T-cell (primary cell): ENCODE results near the gene PDCD7. TPM values are rescaled to one million over a fixed set of nuclear protein-coding genes. Genes with fewer than 3 reads are reported as not detected.
"Not testable (repeated sequence)": the region's sequence is repeated elsewhere in the genome, so short reads cannot be mapped to it uniquely, and the experiment has no call there.

Experiments
- ATAC-seq, 4 experiments: fragments of 200-7000 bp in 3 of 4; fragments of 150-1000 bp in 1 of 4; cut with Tn5 transposase; replicated peaks in 1 of 4; 1 replicate in 3 of 4; 2 replicates in 1 of 4; pipeline ENCODE4 v1.10.0; 2021; ENCODE audit warnings: moderate library complexity in 3 of 4, mild to moderate bottlenecking in 2 of 4, moderate number of reproducible peaks in 1 of 4
- CTCF ChIA-PET, 2 donors: fragments of 300-600 bp; sonication (Branson Sonifier 250); formaldehyde crosslinking; loops; one replicate each; lab custom pipeline; 2022; ENCODE audit warnings: antibody characterized with exemption in 2 of 2; lab: Charles Lee
- POLR2A ChIA-PET, 2 donors: fragments of 300-600 bp; sonication (Branson Sonifier 250); formaldehyde crosslinking; loops; one replicate each; lab custom pipeline; 2022; ENCODE audit warnings: antibody characterized with exemption in 2 of 2; lab: Charles Lee
- DNase-seq, 35 experiments: peaks; one replicate each; pipeline versions ENCODE4 v3.0.0 to v3.0.0-alpha.2; 2013 to 2023
- H3K27ac ChIP-seq: one replicate; pipeline ENCODE4 v1.5.1; 2013; ENCODE audit warnings: low read length
- H3K27me3 ChIP-seq, 2 experiments: replicated peaks in 1 of 2; 1 replicate in 1 of 2; 2 replicates in 1 of 2; pipeline versions ENCODE4 v1.6.1 to v1.7.0; 2013; ENCODE audit warnings: low read length in 1 of 2, mixed read lengths in 1 of 2; ENCODE audit not compliant: control insufficient read depth in 2 of 2, insufficient read depth in 2 of 2; ENCODE audit errors: extremely low read depth in 1 of 2
- H3K36me3 ChIP-seq, 2 donors: 1 replicate in 1 of 2; 2 replicates in 1 of 2; pipeline versions ENCODE4 v1.6.1 to v1.7.0; 2013; ENCODE audit warnings: low read length in 1 of 2; ENCODE audit not compliant: control insufficient read depth in 2 of 2, insufficient read depth in 1 of 2; ENCODE audit errors: extremely low read depth in 1 of 2
- H3K4me1 ChIP-seq, 2 experiments: 1 replicate in 1 of 2; 2 replicates in 1 of 2; pipeline versions ENCODE4 v1.6.1 to v1.7.0; 2013; ENCODE audit warnings: low read length in 2 of 2, mixed read lengths in 1 of 2; ENCODE audit not compliant: insufficient read depth in 2 of 2, control insufficient read depth in 1 of 2; ENCODE audit errors: extremely low read depth in 1 of 2
- H3K4me3 ChIP-seq, 2 donors: 1 replicate in 1 of 2; 2 replicates in 1 of 2; pipeline versions ENCODE4 v1.5.1 to v1.7.0; 2013; ENCODE audit warnings: mild to moderate bottlenecking in 2 of 2, low read length in 1 of 2, moderate library complexity in 1 of 2; ENCODE audit not compliant: control insufficient read depth in 1 of 2; ENCODE audit errors: extremely low read depth in 1 of 2
- H3K9me3 ChIP-seq: 2 replicates; pipeline ENCODE4 v1.7.0; 2013
- H3K27ac Mint-ChIP-seq, 2 donors: one replicate each; pipeline ENCODE4 v1.8.0; 2020 to 2021; ENCODE audit warnings: mild to moderate bottlenecking in 2 of 2, mixed read lengths in 2 of 2
- H3K27me3 Mint-ChIP-seq, 2 donors: one replicate each; pipeline ENCODE4 v1.8.0; 2021 to 2022; ENCODE audit warnings: mixed read lengths in 2 of 2
- H3K36me3 Mint-ChIP-seq: one replicate; pipeline ENCODE4 v1.8.0; 2021; ENCODE audit warnings: mixed read lengths
- H3K4me1 Mint-ChIP-seq, 3 donors: one replicate each; pipeline ENCODE4 v1.8.0; 2020 to 2022; ENCODE audit warnings: mixed read lengths in 3 of 3, mild to moderate bottlenecking in 1 of 3
- H3K4me3 Mint-ChIP-seq, 3 donors: one replicate each; pipeline ENCODE4 v1.8.0; 2020 to 2022; ENCODE audit warnings: mild to moderate bottlenecking in 3 of 3, mixed read lengths in 3 of 3, moderate library complexity in 3 of 3
- H3K9me3 Mint-ChIP-seq, 3 donors: one replicate each; pipeline ENCODE4 v1.8.0; 2020 to 2022; ENCODE audit warnings: mixed read lengths in 3 of 3
- WGBS: methylation state at CpG from one replicate; pipeline ENCODE4 v1.1.5; 2013; ENCODE audit warnings: missing lambda C conversion rate; ENCODE audit not compliant: insufficient coverage; 5-methylcytosine and 5-hydroxymethylcytosine counted together
- total RNA-seq, 35 experiments: library from RNA in 6 of 35; stranded (reverse) in 6 of 35; fragments of 120-200 nt in 1 of 35; gene quantifications; one replicate each; pipeline versions ENCODE4 v1.2.1 to v1.2.4 and lab custom pipeline; 2013 to 2026

PDCD7 gene
- total RNA-seq, 5 donors from 2014 or later (not counting 1 experiment from before 2014, with no cell fraction given), result 33.2 to 43.6 (median 36.7) TPM

DNA sequence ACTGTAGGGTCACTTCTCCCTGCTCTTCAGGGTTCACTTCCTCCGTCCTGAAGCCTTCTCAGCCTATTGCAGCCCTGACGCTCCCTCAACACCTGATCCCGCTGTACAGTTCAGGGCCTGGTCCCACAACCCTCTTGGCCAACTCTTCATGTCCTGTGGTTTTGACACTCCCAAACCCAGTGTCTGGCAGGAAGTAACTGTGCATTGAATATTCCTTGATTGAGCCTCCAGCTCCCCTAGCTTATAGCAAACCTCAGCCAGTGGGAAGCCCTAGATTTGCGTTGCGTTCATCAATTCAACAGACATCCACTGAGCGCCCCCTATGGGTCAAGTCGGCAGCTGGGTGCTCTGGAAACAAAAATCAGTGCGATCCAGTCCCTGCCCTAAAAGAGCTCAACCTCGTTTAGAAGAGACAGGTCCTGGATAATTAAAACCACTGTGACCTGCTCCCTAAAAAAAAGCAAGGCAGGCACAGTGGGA, 32.2 kb downstream of the PDCD7 start:
- peaks cover 53% of the 10 kb centered on the region for H3K36me3 Mint-ChIP-seq
- Histone ChIP-seq H3K4me3 (no peak overlapping the region), H3K4me1 (peaks cover 0 to 2% of the 10 kb centered on the region in 2 experiments), H3K27me3 (no peaks in the 10 kb centered on the region), H3K27ac (no peak overlapping the region), H3K9me3 (no peaks in the 10 kb centered on the region), H3K36me3 (peaks cover 0 to 53% of the 10 kb centered on the region in 2 donors)
- peak overlapping the region in 1 of 2 donors; percentile 1 for H3K27ac Mint-ChIP-seq
- ChIA-PET POLR2A (no interaction called here), CTCF (interaction anchor here in 1 of 2 donors (0.5 kb wide), 1 partner anchor 49 kb away, joined by 3 read pairs; no protein-coding TSS in a partner anchor)
- peaks cover 4% of the 10 kb centered on the region in 3 donors for H3K4me1 Mint-ChIP-seq
- DNase-seq (peak in 25 of 35 experiments; percentile 8 to 58 (median 31)), ATAC-seq (no peak)
- 56% methylated on average over 9 of the region's 9 CpGs for WGBS
- H3K9me3 Mint-ChIP-seq, result no peaks in the 10 kb centered on the region
- H3K4me3 Mint-ChIP-seq, result no peak overlapping the region
- no peaks in the 10 kb centered on the region for H3K27me3 Mint-ChIP-seq

- Mint-ChIP-seq H3K9me3 (no peaks in the 10 kb centered on the region), H3K27ac (no peak overlapping the region), H3K4me3 (no peak overlapping the region), H3K36me3 (peaks cover 43% of the 10 kb centered on the region), H3K27me3 (no peaks in the 10 kb centered on the region), H3K4me1 (peaks cover 4% of the 10 kb centered on the region in 3 donors)
- H3K4me1 ChIP-seq, result peaks cover 0 to 2% of the 10 kb centered on the region in 2 experiments
- H3K36me3 ChIP-seq, result peaks cover 0 to 51% of the 10 kb centered on the region in 2 donors
- ChIA-PET POLR2A (no interaction called here), CTCF (no interaction called here)
- DNase-seq (no peak), ATAC-seq (no peak)
- no peak overlapping the region for H3K4me3 ChIP-seq
- no peaks in the 10 kb centered on the region for H3K9me3 ChIP-seq
- no peaks in the 10 kb centered on the region for H3K27me3 ChIP-seq
- WGBS, result no CpG with 5 or more reads among the region's 7 CpGs
- H3K27ac ChIP-seq, result no peak overlapping the region
Measured at GRCh38 chr15:65100442-65100841, 33.2 kb downstream of the PDCD7 start.

DNA sequence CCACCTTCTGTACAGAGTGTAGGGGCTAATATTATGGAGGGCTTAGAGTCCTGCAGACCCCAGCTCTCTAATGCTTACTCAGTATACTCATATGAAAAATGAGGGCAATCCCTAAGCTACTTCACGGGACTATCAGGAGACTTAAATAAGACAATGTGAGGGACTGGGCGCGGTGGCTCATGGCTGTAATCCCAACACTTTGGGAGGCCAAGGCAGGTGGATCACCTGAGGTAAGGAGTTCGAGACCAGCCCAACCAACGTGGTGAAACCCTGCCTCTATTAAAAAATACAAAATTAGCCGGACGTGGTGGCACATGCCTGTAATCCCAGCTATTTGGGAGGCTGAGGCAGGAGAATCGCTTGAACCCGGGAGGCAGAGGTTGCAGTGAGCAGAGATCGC, 33.8 kb downstream of the PDCD7 start:
- CTCF ChIA-PET, result interaction anchor here in 1 of 2 donors (0.7 kb wide), 1 partner anchor 52 kb away, joined by 3 read pairs; no protein-coding TSS in a partner anchor
- H3K27me3 ChIP-seq, DNase-seq, H3K27ac ChIP-seq, POLR2A ChIA-PET, H3K4me1 ChIP-seq, H3K9me3 Mint-ChIP-seq, H3K27ac Mint-ChIP-seq, H3K27me3 Mint-ChIP-seq, H3K4me1 Mint-ChIP-seq, H3K4me3 ChIP-seq, H3K4me3 Mint-ChIP-seq, H3K9me3 ChIP-seq, ATAC-seq: not testable (repeated sequence)
- peaks cover 41% of the 10 kb centered on the region for H3K36me3 Mint-ChIP-seq
- 90% methylated on average over 6 of the region's 10 CpGs for WGBS
- H3K36me3 ChIP-seq, result peaks cover 0 to 45% of the 10 kb centered on the region in 2 donors

GRCh38 chr15:65099336-65099735, 34.3 kb downstream of the PDCD7 start:
- POLR2A ChIA-PET, result no interaction called here
- Histone ChIP-seq H3K27ac (no peak overlapping the region), H3K27me3 (no peaks in the 10 kb centered on the region), H3K9me3 (no peaks in the 10 kb centered on the region), H3K4me1 (peaks cover 0 to 2% of the 10 kb centered on the region in 2 experiments), H3K36me3 (peaks cover 0 to 45% of the 10 kb centered on the region in 2 donors), H3K4me3 (no peak overlapping the region)
- H3K36me3 Mint-ChIP-seq, result peaks cover 41% of the 10 kb centered on the region
- H3K27ac Mint-ChIP-seq, result no peak overlapping the region
- H3K27me3 Mint-ChIP-seq, result no peaks in the 10 kb centered on the region
- 100% methylated on average over 4 of the region's 5 CpGs for WGBS
- CTCF ChIA-PET, result interaction anchor here in 1 of 2 donors (0.7 kb wide), 1 partner anchor 51 kb away, joined by 3 read pairs; no protein-coding TSS in a partner anchor
- peaks cover 4% of the 10 kb centered on the region in 3 donors for H3K4me1 Mint-ChIP-seq
- DNase-seq, result no peak
- no peaks in the 10 kb centered on the region for H3K9me3 Mint-ChIP-seq
- ATAC-seq, result no peak
- H3K4me3 Mint-ChIP-seq, result no peak overlapping the region

DNA sequence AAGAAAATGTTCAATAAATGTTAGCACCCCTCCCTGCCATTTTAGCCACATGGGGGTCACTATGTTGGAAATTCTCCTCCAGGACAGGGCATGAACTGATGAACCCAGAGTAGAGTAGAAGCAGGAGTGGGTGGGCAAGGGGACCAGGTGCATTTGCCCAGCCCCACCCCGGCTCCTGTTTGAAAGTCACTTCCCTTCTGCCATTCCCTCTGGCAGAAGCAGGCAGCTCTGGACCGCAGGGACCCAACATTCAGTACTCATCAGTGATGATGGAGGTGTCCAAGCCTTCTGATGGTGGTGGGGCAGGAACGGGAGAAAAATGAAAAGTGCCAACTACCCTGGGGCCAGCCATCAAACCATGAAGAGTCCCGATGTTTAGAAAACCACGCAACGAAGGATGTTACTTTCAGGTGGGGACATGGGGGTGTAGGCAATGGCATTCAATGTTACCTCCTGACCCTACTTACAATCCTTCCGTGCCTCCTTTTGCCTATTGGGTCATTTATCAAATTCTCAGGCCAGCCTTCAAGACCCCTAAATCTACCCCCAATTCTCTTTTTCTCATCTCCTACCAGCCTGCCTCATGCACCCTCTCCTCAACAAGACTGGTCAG, 35.9 kb downstream of the PDCD7 start:
- 100% methylated on average over 2 of the region's 7 CpGs for WGBS

GRCh38 chr15:65096481-65097385, 36.9 kb downstream of the PDCD7 start:
- H3K4me3 Mint-ChIP-seq, result no peak overlapping the region
- no peaks in the 10 kb centered on the region for H3K9me3 ChIP-seq
- POLR2A ChIA-PET, result no interaction called here
- peaks cover 0 to 2% of the 10 kb centered on the region in 2 experiments for H3K4me1 ChIP-seq
- peaks cover 0 to 43% of the 10 kb centered on the region in 2 donors for H3K36me3 ChIP-seq
- H3K27ac Mint-ChIP-seq, result no peak overlapping the region
- WGBS, result 93% methylated on average over 3 of the region's 6 CpGs
- no peaks in the 10 kb centered on the region for H3K27me3 Mint-ChIP-seq
- peaks cover 3 to 4% (median 4%) of the 10 kb centered on the region in 3 donors for H3K4me1 Mint-ChIP-seq
- CTCF ChIA-PET, result no interaction called here
- no peak overlapping the region for H3K27ac ChIP-seq
- ATAC-seq, result no peak
- H3K9me3 Mint-ChIP-seq, result no peaks in the 10 kb centered on the region
- H3K27me3 ChIP-seq, result no peaks in the 10 kb centered on the region
- H3K4me3 ChIP-seq, result no peak overlapping the region
- peaks cover 35% of the 10 kb centered on the region for H3K36me3 Mint-ChIP-seq
- DNase-seq, result no peak

More for the DNA sequence above, 35.9 kb downstream of the PDCD7 start:
- Mint-ChIP-seq H3K9me3 (no peaks in the 10 kb centered on the region), H3K4me3 (no peak overlapping the region), H3K36me3 (peaks cover 35% of the 10 kb centered on the region), H3K4me1 (peaks cover 4% of the 10 kb centered on the region in 3 donors), H3K27ac (no peak overlapping the region), H3K27me3 (no peaks in the 10 kb centered on the region)
- Histone ChIP-seq H3K9me3 (no peaks in the 10 kb centered on the region), H3K36me3 (peaks cover 0 to 43% of the 10 kb centered on the region in 2 donors), H3K4me3 (no peak overlapping the region), H3K4me1 (peaks cover 0 to 2% of the 10 kb centered on the region in 2 experiments), H3K27me3 (no peaks in the 10 kb centered on the region), H3K27ac (no peak overlapping the region)
- no peak for DNase-seq
- ATAC-seq, result no peak
- POLR2A ChIA-PET, result no interaction called here
- CTCF ChIA-PET, result no interaction called here
